Measurements from ENCODE around the gene COG3. TPM values are rescaled to one million over a fixed set of nuclear protein-coding genes. Genes with fewer than 3 reads are reported as not detected.

COG3 gene, protein sequence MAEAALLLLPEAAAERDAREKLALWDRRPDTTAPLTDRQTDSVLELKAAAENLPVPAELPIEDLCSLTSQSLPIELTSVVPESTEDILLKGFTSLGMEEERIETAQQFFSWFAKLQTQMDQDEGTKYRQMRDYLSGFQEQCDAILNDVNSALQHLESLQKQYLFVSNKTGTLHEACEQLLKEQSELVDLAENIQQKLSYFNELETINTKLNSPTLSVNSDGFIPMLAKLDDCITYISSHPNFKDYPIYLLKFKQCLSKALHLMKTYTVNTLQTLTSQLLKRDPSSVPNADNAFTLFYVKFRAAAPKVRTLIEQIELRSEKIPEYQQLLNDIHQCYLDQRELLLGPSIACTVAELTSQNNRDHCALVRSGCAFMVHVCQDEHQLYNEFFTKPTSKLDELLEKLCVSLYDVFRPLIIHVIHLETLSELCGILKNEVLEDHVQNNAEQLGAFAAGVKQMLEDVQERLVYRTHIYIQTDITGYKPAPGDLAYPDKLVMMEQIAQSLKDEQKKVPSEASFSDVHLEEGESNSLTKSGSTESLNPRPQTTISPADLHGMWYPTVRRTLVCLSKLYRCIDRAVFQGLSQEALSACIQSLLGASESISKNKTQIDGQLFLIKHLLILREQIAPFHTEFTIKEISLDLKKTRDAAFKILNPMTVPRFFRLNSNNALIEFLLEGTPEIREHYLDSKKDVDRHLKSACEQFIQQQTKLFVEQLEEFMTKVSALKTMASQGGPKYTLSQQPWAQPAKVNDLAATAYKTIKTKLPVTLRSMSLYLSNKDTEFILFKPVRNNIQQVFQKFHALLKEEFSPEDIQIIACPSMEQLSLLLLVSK
- 35.5 and 37.6 TPM in 2 replicates for total RNA-seq

DNA sequence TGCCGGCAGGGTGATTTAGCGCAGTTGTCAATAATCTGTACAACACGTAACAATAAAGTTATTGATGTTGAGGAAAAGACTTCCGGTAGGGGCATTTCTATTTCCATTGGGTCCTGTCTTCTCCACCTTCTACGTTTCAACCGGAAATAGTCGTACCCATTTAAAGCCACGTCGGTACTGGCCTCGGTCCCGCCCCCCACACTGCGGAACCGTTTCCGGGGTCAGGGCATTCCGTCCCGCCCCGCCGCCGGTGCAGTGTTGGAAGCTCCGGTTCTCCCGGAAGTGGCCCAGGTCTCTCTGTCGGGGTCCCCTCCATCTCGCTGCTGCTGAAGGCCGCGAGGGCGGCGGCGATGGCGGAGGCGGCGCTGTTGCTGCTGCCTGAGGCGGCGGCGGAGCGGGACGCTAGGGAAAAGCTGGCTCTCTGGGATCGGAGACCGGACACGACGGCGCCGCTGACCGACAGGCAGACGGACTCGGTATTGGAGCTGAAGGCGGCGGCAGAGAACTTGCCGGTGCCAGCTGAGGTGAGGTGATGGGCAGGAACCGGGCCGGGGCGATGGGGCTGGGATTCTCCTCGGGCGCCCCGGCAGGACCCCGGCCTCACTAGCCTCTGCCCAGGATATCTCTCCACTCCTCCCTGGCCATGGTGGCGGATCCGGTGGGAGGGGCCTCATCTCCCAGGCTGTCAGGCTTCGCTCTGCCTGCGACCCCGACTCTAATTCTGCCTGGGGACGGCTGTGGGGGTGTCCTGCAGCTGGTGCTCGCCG lies at the start of gene COG3:
Gene COG3 (plus strand): TSS at position 253 of the 767 bp plus-strand sequence. CDS start 98 bp downstream, at position 351.

DNA sequence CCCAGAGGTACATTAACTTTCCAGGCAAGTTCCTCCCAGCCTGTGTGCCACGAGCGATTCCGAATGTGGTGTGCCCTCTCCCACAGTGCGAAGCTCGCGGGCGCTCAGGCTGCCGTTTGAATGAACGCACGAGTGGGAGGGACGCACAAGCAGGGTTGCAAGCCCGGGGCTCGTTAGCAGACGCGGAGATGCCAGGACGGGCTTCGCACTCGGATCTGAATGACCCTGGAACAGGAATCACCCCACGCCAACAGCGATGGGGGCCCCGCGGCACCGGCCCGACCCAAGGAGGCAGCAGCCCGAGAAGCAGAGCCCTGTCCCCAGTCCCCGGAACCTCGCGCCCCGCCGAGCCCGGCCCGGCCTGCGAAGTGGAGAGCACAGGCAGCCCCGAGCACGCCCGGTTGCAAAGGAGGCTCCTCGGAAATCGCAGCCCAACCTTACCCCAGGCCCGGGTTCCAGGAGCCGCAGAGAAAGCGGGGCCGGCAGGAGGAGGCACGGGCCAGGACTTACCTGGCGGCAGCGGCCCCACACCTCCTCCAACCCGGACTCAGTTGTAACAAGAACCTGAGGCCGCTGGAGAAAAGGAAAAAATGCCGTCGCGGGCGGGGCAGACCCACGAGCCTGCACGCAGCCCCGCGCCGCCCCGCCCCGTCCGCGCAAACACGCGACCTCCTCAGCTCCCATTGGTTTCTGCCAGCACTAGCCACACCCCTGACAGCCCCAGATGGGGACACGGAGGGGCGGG lies 46.8 kb upstream of the COG3 start, which contains the start of gene SLC25A30:
Gene SLC25A30 (minus strand): TSS at position 584 of the 745 bp plus-strand sequence. CDS start 6,948 bp downstream, outside the sequence.

Small RNAs within 50 kb of the gene (small RNA-seq; reads per million reads assigned to genes)
- gene RNA5SP27 (not detected), gene TIMM9P3 (not detected)

Other genes starting within 250 kb of the COG3 start
- 2,458 and 2,781 TPM in 2 replicates for gene TPT1, start 123.8 kb upstream of the COG3 start, total RNA-seq
- 21.9 and 32.7 TPM in 2 replicates for gene SLC25A30, start 46.6 kb upstream of the COG3 start, total RNA-seq
- not detected in 2 replicates for gene ERICH6B, start 150.8 kb downstream of the COG3 start, total RNA-seq
- gene CBY2, start 237.4 kb downstream of the COG3 start, total RNA-seq, result not detected in 2 replicates

Data from thoracic aorta endothelial cell (primary cell).